Activated CD4-positive, alpha-beta T cell treated with anti-CD3 and anti-CD28 coated beads, Interleukin-2, Interleukin-6, amounts not matched to agents 100 ng/mL and 50 ng/mL, durations not matched to agents 16 hours and 8 hours (primary cell): Measurements from ENCODE around the gene SRM.
A peak's percentile ranks its signal among the peaks of the same experiment; 100 is the strongest.

Experiments used
- DNase-seq: peaks from one replicate; pipeline ENCODE4 v3.0.0-alpha.2; 2020

Gene SRM

DNA sequence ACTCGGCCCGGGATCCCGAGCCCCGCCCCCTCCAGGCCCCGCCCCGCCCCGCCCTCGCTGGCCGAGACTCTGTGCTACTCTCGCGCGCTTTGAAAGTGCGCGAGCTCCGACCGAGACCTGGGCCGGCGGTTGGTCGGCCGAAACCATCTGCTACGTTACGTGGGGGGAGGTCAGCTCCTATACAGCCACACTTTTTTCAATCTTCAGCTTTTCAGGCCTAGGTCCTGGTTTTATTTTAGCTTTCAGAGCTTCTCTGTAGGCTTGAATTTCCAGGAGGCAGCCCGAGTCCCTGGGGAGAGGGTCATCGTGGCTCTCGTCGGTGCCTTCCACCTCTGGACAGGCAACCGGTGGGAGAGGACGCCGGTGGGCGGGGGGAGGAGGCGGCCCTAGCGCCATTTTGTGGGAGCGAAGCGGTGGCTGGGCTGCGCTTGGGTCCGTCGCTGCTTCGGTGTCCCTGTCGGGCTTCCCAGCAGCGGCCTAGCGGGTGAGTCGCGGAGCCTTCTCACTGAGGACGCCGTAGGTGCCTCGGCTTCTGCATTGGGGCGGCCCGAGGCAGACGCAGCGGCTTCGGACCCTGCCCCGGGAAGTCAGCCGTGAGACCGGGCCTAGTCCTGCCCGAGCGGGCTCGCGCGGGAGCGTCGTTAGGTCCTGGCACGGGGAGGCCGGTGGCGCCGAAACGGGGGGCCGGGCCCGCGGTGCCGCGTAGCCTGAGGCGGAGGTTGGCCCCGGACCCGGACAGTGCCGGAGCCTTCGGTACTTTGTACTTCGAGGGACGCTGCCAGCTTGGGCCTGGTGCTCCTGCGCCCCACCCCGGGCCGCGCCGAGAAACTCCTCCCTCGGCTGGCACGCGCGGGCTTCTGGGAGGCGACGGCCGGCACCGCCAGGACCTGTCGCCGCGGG is 47.3 kb downstream of the SRM start, which contains the start of gene TARDBP:
TARDBP (plus strand) TSS at position 395 of the 900 bp plus-strand sequence. CDS start 1,074 bp downstream, outside the sequence.
- DNase-seq: peak; percentile 91
